HG03521 (cell line): ENCODE data around the gene TMEM52.
"Not testable (repeated sequence)": the region's sequence is repeated elsewhere in the genome, so short reads cannot be mapped to it uniquely, and the experiment has no call there.

Source experiments
- ATAC-seq: cut with Tn5 transposase; IDR thresholded peaks from one replicate; pipeline ENCODE4 v1.9.1; 2021; ENCODE audit warnings: mild to moderate bottlenecking, moderate library complexity; ENCODE audit not compliant: unreplicated experiment

TMEM52 gene

DNA sequence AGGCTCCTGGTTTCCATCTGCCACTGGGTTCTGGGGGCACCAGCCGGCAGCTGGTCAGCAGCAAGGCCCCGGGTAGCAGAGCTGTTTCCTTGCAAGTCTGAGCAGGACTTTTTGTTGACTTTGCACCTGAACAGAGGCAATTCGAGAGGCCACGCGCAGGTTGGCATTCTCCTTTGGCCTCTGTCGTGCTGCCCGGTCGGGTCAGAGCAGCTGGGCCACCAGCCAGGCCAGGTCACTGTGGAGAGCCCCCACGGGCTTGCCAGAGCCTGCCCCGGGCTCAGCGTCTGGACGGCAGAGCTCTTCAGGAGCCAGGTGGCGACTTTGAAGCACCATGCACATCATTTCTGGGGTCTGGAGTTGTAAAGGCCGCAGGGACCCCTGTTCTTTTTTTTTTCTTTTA, 28.4 kb upstream of the TMEM52 start:
- no peak for ATAC-seq

DNA sequence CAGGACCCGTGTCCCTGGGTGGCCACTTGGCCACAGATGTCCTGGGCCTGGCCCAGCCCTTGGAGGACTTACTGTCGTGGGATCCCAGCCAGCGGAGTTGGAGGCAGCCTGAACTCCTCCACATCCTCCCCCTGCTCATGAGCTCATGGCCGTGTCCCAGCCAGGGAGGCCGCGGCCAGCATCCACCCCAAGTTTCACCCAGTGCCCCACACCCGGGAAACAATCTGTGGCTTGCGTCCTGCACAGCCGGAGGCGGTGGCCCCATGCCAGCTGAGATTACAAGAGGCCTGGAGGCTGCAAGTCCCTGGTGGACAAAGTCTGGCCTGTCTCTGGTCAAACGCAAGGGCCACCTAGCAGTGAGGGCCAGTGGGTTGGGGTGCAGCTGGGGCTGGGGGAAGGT, 27.5 kb upstream of the TMEM52 start:
- no peak for ATAC-seq

DNA sequence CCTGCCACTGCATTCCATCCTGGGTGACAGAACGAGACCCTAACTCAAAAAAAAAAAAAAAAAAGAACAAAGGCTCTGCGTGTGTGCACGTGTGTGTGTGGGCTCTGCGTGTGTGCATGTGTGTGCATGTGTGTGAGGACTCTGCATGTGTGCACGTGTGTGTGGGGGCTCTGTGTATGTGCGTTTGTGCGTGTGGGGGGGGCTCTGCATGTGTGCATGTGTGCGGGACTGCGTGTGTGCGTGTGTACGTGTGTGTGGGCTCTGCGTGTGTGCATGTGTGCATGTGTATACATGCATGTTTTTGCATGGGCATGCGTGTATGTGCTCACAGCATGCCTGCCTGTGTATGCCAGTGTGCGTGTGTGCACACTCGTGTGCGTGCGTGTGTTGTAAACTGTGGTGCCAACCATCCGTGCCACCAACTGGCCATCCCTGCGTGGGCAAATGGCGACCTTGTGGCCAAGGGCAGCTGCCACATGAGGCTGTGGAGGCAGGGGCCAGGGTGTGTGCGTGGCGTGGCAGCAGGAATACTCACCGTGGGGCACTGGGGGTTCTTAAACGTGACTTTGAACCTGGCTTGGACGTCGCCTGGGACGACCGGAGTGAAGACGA, 26.8 kb upstream of the TMEM52 start:
- no peak for ATAC-seq

DNA sequence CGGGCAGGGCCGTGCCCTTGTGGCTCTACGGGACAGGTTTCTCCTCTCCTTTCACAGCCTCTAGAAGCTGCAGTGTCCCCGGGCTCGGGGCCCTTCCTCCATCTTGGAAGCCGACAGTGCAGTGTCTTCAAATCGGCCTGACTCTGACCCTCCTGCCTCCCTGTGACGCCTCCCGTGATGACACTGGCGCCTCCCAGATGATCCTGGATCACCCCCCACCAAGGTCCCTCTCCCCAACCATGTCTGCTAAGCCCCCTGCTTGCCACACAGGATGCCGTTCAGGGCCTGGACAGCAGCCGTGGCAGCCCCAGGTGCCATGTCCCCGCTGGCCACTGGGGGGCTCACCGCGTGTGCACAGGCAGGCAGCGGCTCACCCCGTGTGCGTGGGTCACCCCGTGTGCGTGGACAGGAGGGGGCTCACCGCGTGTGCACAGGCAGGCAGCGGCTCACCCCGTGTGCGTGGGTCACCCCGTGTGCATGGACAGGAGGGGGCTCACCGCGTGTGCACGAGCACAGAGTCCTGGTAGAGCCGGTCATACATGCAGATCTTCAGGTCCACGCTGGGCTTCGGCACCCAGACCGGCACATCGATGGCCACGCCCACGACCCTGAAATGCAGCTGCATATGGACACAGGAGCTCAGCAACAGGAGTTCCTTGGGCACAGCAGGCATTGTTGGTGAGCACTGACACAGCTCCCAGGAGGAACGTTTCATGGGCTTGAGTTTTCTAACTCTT, 24.9 kb upstream of the TMEM52 start:
- ATAC-seq = no peak

DNA sequence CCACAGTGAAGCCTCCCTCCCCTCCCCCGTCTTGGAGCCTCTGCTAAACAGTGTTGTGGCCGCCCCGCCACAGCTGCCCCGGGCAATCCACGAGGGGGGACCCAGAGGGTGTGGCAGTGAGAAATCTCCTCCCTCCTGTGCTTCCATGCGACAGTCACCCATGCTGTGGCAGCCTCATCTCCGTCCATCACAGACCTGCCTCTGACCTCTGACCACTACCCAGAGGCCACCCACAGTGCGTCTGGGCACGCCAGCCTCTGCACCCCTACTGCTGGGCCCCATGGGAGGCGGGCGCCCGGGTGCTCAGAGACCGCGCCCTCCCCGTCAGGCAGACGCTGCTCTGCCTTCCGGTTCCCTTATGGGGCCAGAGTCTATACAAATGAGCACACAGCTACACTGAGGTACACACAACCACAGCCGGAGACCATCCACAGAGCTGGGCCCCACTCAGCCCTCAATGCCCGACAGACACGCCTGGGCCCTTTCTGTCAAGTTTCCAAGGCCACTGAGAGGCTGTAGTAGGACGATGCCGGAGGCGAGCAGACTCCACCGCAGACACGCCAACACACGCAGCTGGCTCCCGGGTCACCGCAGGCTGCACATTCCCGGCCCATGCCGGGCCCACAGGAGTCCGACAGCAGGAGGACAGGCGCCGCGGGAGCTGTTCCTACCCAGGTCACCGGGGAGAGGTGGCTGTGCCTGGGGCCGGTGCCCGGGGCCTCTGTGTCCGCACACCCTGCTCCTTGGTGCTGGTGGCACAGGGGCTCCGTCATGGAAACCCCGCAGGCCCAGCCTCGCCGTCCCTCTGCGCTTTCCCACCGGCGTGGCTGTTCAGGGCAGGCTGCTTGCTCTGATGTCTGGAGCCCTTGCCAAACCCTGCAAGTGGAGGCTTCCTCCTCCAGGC, 23.9 kb upstream of the TMEM52 start:
- ATAC-seq = no peak

DNA sequence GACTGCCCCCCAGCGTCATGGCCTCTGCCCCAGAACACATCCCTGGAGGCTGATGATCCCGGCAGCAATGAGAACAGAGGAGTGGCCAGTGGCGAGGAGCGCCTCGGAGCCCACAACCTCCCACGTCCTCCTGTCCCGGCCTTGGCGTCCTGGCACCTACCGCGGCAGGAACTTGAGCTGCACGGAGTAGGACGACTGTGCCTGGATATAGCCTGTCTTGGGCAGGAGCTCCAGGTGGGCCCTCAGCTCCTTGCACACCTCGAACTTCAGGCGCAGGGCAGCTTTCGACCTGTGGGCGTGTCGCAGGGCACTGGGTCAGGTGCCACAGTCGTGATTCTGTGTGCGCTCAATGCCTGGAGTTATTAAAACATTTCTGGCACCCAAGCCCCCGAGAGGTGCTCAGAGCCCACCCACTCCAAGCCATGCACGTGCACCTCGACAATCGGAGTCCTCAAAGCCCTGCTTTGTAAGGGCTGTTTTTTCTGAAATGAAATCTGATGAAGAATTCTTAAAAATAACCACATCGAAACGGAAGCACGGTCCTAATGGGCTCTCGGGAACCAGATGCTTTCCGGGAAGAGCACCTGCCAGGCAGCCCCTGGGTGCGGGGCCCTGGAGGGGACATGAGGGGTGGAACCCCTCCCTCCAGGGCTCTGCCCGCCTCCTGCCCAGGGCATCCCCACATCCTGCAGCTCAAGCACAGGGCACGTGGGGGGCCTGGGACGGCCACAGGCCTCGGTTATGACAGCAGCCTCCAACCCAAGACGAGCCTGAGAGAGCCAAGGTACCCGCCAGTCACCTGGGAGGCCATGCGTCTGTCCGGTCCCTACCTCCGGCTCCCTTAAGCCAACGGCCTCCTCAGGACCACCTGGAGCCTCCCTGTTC, 23.0 kb upstream of the TMEM52 start:
- ATAC-seq = no peak

DNA sequence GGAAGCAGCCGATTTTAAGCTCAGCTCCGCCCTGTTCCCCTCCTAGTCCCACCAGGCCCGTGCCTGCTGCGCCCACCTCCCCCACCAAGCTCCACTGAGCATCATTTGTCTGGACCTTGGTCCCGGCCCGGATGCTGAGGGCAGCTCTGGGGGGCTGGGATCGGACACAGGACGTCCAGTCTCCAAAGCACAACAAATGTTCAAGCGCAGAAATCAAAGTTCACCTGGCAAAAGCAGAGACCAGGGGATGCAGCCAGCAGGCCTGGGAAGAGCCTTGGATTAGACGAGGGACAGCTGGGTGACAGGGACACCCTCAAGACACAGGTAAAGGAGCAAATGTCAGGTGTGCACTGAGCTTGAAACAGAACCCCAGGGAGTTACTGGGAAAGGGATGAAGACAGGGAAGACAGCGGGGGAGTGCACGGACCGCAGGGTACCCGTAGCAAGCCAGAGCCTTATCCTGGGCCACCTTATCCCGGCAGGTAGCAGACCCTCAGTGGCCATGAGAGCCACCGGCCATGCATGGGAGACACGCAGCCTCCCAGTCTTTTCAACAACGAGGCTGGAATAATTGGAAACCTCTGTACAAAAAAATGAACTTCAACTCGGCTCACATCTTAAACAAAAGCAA, 22.2 kb upstream of the TMEM52 start:
- no peak for ATAC-seq

DNA sequence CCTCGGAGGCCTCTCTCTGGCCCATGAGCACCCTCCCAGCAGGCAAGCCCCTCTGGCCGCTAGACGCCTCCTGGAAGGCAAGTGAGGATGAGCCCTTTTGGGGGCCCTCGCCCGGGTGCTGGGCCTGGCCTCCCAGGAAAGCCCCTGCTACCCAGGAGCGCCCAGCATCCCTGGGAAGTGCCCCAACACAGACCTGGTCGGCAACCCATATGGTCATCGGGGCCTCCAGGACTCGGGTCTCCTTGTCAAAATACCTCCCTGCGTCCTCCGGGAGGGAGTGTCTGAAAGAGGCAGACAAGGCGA, 21.0 kb upstream of the TMEM52 start:
- no peak for ATAC-seq

DNA sequence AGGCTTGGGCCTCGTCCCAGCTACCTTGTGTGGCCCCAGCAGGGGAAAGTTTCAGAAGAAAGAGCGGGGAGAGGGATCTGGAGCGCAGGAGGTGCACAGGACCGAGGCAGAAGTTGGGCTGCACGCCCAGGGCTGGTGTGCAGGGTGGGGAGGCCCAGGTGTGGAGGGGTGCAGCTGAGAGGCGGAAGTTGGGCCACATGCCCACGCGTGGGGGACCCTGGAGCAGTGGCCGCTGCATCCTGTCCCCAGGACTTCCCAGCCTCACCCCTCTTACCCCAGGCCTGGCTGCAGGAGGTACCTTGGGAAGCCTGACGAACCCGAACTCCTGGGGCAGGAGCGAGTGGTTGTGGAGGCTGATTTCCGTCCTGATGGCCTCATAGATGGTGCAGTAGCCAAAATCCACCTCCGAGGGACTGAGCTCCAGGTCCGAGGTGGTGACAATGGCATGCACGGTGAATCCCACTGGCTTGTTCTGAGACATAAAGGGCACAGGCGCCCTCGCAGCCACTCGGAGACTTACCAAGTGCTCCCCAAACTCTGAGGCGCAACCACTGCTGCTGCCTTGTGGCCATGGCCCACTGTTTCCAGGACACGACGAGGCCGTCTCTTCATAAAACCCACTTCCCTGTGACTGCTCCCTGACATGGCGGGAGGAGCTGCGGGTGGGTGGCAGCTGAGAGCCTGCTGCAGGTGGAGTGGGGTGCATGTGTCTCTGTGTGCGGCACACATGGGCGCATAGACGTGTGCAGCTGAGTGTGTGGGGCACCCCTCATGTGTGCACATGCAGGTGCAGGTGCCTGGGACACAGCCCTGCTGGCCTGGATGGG, 20.4 kb upstream of the TMEM52 start:
- ATAC-seq = no peak

DNA sequence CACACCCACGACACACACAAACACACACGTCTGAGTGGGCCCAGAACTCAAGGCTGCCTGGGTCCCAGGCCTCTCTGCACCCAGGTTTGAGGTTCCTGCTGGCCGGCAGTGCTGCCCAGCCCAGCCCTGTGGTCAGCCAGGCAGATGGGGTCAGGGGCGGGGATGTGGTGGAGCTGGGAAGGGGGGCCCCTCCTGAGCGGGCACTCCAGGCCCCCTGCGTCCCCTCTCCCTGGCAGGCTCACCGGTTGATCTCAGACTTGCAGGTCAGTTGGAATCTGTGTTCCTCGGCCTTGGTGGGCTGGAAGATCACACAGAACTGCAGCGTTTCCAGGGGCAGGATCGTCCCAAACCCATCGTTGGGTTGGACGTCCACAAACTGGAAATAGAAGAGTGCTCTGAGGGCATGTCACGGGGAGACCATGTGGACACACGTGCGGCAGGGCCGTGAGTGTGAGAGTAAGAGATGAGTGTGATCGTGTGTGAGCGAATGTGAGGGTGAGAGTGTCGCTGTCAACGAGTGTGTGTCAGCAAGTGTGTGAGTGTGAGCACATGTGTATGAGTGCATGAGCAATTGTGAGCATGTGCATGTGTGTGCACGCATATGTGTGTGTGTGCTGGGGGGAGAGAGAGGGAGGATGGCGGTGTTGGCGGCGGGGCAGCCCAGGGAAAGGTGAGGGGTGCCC, 19.7 kb upstream of the TMEM52 start:
- no peak for ATAC-seq

DNA sequence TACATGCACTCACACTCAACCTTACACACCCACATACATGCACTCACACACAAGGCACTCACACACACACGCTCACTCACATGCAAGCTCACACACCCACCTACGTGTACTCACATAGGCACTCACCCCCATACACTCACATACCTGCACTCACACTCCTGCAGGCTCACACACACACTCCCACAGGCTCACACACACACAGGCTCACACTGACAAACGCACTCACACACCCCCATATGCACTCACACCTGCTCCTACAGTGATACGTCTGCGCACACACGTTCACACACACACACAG, 19.1 kb upstream of the TMEM52 start:
- no peak for ATAC-seq

DNA sequence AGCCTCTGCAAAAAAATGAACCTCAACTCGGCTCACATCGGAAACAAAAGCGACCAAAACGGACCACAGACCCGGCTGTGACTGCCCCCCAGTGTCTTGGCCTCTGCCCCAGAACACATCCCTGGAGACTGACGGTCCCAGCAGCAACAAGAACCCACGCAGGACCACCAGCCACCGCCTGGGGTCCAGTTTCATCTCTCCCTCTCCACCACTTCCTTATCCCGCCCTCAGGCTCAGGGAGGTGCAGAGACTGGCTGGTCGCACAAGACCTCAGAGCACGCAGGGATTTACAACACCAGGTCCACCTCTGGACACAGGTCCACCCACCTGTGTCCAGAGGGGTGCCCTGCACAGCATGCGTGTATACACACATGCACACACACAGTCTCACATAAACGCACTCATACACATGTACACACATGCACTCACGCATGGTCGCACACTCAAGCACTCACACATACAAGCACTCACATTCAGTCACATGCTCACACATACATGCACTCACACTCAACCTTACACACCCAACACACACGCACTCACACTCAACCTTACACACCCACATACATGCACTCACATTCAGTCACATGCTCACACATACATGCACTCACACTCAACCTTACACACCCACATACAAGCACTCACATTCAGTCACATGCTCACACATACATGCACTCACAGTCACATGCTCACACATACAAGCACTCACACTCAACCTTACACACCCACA, 18.6 kb upstream of the TMEM52 start:
- no peak for ATAC-seq

DNA sequence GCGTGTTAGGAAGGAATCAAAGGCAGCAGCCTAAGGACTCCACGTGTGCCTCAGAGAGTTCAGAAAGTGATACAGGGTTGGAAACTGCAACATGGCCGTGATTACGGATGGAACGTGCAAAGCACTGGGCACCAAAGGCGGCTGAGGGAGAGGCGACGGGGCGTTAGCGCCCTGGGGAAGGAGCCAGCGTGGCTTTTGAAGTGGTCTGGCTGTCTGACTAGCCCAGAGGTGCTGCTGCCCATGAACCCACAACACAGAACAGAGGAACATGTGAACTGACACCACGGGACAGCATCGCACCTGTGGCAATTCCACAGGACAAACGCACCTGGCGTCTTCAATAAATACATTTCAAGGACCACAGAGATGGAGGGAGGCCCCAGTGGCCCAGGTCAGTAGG, 18.0 kb upstream of the TMEM52 start:
- ATAC-seq = no peak

DNA sequence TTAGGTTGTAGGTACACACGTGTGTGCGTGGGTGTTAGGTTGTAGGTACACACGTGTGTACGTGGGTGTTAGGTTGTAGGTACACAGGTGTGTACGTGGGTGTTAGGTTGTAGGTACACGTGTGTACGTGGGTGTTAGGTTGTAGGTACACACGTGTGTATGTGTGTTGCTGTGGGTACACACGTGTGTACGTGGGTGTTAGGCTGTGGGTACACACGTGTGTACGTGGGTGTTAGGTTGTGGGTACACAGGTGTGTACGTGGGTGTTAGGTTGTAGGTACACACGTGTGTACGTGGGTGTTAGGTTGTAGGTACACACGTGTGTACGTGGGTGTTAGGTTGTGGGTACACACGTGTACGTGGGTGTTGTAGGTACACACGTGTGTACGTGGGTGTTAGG, 15.8 kb upstream of the TMEM52 start:
- not testable (repeated sequence) for ATAC-seq

DNA sequence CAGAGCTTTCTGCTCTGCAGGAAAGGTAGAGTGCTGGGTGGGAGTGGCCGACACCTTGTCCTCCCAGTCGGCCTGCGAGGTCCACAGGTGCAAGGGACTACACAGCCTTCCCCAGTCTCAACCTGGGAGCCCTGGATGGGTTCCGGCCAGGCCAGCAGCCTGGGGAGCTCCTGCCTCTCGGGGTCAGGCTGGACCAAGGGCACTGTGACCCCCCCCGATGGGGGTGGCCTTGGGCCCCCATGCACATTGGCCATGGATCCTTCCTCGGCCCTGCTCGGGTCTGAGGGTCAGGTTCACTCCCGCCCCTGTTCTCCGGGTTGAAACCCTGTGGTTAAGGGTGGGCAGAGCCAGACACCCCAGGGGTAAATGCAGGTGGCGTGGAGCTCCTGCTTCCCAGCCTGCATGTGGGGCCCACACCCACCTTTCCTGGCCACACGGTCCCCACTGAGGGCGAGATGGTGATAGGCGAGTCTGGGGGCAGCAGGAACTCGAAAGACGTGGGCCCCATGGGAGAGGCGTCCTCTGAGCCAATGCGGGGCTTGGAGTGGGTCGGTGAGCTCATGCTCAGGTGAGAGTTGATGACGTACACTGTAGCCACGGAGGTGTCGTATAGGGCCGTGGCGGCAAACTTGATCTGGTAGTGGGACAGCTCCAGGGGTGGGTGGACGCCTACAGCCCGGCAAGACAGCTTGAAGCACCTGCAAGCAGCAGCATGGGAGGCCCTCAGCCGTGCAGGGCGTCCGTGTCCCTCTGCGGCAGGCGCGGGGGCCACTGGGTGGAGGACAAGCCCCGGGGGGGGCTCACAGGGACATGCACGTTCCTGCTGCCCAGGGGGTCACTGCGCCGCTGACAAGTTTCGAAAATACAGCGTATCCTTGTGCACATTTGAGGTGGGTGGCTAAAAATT, 10.8 kb upstream of the TMEM52 start:
- ATAC-seq = no peak

DNA sequence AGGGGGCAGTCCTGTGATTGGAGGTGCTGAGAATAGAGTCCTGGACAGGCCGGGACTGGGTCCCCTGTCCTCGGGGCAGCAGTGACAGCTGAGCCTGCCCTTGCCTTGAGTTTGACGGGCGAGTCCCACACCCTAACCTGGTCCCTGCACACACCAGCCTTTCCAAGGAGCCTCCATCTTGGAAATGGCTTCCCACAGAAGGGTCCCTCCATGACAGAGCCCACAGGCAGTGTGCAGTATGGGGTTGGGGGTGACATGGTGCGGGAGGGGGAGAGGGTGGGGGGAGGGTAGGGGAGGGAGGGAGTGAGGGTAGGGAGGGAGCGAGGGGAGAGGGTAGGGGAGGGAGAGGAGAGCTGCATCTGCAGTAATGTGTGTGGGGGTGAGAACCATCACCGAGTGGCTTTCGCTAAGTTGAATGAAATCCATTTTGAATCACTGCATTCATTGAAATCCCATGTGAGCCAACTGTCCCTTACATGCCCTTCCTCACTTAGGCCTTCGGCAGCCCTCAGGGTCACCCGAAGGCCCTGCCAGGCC, 10.1 kb upstream of the TMEM52 start:
- no peak for ATAC-seq
